GM19372 (cell line): ENCODE results near the gene SLIT3.

Experiments
- ATAC-seq: cut with Tn5 transposase; IDR thresholded peaks from one replicate; pipeline ENCODE4 v1.9.1; 2021; ENCODE audit warnings: mild to moderate bottlenecking, low read depth, moderate library complexity; ENCODE audit not compliant: unreplicated experiment

SLIT3 gene

GRCh38 chr5:168822248-168822744, 478.6 kb downstream of the SLIT3 start:
- ATAC-seq: no peak

DNA sequence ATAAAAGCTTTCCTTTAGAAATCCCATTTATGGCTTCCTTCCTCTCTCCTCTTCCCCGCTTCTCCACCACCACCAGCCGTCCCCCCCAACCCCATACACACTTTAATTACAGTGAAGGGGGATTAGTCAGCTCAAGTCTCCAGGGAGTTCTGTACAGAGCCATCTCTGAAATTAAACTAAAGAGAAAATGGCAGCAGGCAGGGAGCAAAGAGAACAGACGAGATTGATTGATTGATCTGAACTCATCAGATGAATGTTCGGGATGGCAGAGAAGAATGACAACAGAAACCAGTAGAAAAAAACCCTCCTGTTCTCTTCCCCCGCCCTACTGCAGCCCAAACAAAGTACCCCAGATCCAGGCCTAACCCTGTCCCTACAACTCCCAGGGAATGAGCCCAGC, 480.1 kb downstream of the SLIT3 start:
- no peak for ATAC-seq

- no peak for ATAC-seq
Measured at GRCh38 chr5:168819004-168819621, 481.8 kb downstream of the SLIT3 start.

DNA sequence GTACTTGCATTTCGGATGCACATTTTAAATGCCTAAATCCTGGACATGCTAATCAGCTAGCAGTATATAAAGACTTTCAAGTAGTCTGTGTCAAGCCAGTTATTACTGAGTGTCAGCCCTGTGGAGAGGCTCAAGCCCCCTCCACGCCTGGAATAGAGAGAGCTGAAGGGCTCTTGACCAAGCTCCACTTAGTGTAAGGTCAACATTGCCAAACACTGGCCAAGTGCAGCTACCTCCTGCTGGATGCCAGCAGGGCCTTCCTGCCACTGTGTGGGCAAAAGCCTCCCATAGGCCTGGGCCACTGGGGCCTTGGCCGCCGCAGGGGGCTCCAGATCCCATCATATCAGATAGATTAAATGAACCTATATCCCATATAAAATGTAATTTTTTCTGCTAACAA, 482.4 kb downstream of the SLIT3 start:
- ATAC-seq: no peak

DNA sequence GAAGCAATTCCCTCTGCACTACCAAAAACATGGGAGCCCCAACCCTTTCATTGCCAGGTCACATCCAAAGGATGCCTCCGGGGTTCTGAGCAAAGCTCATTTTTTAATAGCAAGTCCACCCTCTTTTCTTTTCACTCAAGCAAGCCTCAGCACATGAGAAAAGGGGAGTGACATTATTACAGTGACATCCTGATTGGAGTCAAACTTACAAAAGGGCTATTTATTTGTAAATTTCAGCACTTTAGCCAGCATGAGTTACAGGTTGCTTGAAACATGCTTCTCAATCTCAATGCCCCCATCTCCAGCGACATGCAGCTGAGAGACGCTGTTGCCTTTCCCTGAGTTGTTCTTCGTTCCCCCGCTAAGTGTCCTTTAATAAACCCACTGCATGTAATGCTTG, 483.3 kb downstream of the SLIT3 start:
- no peak for ATAC-seq

GRCh38 chr5:168816661-168817060, 484.3 kb downstream of the SLIT3 start:
- ATAC-seq: no peak

DNA sequence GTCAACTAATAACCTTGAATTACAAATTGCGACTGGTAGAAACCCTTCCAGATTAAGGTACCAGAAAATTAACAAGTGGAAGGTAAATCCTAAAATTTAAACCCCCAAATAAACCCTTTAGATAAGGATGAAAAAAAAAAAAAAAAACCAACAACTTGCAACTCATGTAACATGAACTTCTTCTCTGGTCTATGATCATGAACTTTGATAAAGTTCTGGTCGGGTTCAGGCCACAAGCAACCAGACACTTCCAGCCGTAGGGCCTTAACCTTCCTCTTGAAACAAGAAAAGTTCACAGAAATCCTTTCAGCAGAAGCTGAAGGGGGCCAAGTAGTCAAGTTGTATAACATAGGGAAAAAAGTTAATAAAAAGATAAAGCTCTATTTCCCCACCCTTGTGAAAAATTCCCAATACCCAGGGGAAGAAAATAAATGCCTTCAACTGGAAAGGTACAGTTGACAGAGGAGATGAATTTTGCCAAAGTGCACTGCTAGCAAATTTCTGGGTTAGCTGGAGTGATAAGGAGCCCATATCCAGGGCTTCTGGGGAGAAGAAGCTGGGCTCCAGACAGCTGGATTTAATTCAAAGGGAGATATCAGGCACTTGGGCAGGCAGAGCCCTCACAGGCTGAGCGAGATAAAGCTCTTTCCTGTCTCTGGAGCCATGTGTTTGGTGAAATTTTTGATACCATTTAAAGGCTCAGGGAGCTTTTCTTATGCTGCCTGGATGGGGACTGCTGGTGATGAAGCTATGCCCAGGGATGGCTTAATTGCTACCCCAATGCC, 487.6 kb downstream of the SLIT3 start:
- no peak for ATAC-seq

DNA sequence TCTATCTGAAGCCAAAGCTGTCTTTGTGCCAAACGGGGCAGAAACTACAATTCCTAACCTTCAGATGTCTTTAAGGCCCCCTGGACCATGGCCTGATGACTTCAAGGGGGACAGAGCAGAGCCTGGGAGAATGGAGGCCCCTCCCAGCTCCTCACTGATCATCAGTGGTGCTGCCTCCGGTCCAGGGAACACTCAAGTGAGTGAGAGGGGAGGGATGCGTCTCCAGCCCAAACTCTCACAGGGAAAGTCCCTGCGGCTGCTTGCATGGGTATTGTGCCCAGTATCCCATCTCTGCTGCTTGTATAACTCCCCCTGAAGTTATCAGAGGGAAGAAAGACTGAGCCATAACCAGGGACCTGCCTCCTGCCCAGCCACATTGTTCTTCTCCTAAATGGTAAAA, 490.3 kb downstream of the SLIT3 start:
- ATAC-seq: no peak

GRCh38 chr5:168809218-168809617, 491.7 kb downstream of the SLIT3 start:
- no peak for ATAC-seq

- ATAC-seq: no peak
Measured at GRCh38 chr5:168808051-168808616, 492.8 kb downstream of the SLIT3 start.

DNA sequence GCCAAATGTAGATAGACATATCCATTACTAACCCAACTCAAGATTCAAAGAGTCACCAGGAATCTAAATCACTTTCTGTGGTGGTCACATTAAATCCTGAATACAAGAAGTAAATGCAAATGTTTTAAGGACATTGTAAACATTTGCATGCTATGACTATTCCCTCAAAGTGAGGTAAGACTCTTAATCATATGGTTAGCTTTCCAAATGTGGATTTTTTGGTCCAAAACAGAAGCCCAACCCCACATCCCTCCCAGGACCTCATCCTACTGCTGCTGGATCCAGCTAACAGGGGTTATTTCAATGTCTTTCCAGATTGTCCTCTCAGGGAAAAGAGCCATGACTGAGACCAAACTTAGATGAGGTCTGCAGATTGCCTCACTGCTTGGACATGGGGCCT, 493.7 kb downstream of the SLIT3 start:
- ATAC-seq: no peak

DNA sequence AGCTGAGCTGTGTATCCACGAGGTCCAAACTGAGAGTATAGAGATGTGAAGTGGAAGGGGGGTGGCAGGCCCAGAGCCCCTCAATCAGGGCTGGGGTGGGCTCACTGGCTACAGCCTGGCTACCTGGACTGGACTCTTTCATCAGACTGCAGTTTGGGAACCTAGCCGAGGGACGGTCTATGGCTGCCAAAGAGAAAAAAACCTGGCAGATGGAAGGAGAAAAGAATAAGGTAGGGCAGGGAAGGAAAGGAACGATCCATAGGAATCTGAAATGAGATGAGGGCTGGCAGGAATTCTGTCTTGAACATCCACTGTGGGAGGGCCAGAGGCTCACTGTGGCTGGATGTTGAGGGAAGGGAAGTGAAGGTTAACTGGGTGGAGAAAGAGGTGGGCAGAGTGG, 497.4 kb downstream of the SLIT3 start:
- ATAC-seq: no peak

DNA sequence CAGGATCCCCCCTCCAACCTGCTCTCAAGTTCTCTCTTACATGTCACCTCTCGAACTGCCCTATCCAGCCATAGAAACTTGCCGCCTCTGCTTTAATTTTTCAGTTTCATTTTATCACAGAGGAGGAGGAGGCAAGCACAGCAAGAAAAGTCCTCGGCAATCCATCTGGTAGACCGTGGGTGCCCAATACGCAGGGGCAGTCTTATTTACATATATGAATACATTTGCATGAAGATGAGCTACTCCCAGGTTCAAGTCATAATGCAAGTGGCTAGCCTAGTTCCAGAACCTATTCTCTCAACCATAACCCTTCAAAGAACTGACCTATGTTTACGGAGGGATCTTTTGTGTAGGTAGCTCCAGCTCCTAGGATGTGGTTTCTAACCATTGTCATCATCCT, 498.6 kb downstream of the SLIT3 start:
- ATAC-seq: no peak

GRCh38 chr5:168801567-168801966, 499.4 kb downstream of the SLIT3 start:
- ATAC-seq: no peak

DNA sequence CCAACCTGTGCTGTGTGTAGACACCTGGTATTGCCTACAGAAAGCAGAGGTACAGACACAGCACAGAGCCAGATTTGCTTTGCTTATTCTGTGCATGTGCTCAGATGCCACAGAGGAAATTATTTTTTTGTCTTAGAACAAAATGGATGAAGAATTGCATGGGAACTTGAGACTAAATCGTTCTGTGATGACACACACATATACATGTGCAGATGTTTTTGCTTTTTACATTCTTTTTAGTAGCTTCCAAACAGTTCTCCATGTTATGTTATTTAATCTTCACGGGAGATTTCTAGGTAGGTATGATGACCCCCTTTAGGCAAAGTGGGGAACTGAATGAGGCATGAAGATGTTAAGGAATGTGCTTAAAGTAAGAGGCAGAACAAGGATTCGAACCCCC, 500.2 kb downstream of the SLIT3 start:
- ATAC-seq: no peak

DNA sequence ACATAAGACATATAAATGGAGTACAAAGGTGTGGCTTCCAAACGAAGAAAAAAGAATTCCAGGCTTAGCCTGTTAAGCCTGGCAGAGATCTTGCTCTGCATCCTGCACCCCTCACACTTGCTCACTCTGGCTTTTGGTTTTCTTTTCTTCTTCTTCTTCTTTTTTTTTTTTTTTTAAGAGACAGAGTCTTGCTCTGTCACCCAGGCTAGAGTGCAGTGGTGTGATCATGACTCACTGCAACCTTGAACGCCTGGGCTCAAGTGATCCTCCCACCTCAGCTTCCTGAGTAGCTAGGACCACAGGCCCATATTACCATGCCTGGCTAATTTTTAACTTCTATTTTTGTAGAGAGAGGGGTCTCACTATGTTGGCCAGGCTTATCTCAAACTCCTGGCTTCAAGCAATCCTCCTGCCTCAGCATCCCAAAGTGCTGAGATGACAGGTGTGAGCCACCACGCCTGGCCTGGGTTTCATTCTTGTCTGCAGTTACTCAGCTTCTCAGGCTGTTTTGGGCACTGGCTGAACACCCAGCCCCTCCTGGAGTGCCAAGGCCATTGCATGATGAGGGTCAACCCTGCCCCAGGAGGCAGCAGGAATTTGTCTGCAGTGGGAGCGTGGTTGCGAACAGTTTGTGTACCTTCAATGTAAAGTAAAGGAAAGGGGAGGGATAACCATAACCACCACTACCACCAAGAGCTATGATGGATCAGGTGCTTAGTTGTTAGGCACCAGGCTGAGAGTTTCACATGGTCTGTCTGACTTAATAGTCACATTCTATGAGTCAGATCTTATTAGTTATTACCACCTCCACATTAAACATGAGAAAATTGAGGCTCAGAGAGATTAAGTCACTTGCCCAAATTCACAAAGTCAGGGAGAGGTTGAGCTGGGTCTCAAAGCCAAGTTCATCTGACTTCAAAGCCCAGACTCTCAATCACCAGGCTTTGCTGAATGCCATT, 502.6 kb downstream of the SLIT3 start:
- ATAC-seq: no peak

GRCh38 chr5:168796593-168797580, 504.1 kb downstream of the SLIT3 start:
- ATAC-seq: no peak

DNA sequence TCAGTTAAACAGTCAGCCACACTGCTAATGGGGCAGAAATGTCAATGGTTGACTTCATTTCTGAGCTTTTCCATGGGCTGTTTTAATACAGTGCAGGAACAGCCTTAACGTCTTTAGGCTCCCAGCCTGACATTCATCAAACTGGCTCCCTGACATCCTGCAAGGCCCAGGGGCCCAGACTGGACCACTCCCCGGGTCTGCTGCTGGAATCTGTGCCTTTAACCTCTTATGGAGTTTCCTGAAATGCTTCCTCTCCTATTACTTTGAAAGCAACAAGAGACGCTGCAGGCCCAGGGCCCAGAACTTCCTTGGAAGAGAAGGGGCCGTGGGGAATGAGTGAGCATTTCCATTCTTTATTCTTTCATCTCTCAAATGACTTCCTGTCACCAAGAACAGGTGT, 504.9 kb downstream of the SLIT3 start:
- no peak for ATAC-seq
